HG03378 (cell line): ENCODE results near the gene SLC25A48.
"Not testable (repeated sequence)": the region's sequence is repeated elsewhere in the genome, so short reads cannot be mapped to it uniquely, and the experiment has no call there.

Experiments
- ATAC-seq: cut with Tn5 transposase; IDR thresholded peaks from one replicate; pipeline ENCODE4 v1.9.1; 2021; ENCODE audit warnings: mild to moderate bottlenecking, moderate library complexity; ENCODE audit not compliant: unreplicated experiment

The SLC25A48 gene

DNA sequence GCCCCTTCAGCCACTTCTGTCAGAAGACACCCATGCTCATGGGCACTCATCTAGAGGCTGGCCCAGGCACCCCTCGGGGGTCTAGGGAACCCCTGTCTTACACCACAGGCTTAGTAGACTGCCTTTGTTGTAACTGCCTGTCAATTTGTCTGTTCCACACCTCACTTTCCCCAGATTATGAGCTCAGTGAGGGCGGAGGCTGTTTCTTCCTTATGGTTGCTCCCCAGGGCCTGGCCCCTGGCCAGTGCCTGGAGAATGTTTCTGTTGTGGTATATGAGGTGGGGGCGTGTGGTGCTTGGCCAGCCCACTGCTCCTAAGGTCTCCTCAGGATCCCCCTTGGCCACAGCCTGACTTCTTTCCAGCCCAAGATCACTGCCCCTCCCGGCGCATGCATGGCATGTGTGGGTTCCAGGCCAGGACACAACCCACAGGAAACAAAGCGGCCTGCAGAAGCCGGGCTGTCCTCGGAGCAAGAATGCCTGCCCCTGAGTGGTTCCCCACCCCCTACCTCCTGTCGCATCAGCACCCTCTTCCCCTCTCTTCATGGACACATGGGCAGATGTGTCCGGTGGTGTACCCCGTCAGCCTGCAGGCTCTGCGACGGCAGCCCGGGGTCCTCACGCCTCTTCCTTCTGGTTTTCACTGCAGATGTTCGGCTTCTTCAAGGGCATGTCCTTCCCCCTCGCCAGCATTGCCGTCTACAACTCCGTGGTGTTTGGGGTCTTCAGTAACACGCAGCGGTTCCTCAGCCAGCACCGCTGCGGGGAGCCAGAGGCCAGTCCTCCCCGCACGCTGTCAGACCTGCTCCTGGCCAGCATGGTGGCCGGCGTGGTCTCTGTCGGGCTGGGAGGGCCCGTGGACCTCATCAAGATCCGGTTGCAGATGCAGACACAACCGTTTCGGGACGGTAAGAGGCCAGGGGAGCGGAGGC lies 17.7 kb downstream of the SLC25A48 start:
- no peak for ATAC-seq

GRCh38 chr5:135857630-135858311 lies 23.3 kb downstream of the SLC25A48 start:
- no peak for ATAC-seq

GRCh38 chr5:135859186-135859585 lies 24.7 kb downstream of the SLC25A48 start:
- not testable (repeated sequence) for ATAC-seq

- no peak for ATAC-seq
Measured at GRCh38 chr5:135859641-135860040, 25.2 kb downstream of the SLC25A48 start.

DNA sequence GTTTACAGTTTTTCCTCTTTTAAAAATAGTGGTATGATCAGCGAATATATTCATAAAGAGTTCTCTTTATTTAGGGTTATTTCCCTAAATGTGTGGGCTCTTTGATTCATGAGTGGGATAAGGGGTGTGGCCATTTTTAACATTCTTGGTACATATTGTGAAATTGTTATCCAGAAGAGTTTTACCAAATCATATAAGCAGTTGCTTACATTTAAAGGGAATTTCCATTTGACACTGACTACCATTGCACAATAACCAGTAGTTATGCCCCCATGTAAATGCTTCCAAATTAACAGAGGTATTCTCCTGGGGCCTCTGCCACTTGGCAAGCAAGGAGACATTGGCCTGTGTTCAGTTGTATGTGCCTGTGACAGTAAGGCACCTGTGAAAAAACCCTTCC lies 27.2 kb downstream of the SLC25A48 start:
- no peak for ATAC-seq

- ATAC-seq: no peak
Measured at GRCh38 chr5:135862086-135862485, 27.6 kb downstream of the SLC25A48 start.

DNA sequence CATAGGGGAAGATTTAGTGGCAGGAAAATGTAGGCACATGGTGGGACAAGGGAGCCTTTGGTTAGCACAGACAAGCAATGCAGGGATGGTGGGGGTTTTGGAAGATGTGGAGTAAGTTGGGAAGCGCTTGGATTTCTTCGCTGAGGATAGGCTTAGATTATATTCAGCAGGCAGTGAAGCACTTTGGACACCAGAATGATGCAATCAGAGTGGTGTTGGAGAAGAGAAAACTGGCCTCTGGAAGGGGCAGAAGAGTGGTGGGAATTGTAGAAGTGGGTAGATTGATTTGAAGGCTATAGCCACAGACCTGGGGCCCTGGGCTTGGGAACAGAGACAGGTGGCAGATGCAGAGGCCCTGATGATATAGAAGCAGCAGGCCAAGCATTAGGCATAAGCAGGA lies 28.3 kb downstream of the SLC25A48 start:
- no peak for ATAC-seq

- ATAC-seq: no peak
Measured at GRCh38 chr5:135864503-135865435, 30.3 kb downstream of the SLC25A48 start.

DNA sequence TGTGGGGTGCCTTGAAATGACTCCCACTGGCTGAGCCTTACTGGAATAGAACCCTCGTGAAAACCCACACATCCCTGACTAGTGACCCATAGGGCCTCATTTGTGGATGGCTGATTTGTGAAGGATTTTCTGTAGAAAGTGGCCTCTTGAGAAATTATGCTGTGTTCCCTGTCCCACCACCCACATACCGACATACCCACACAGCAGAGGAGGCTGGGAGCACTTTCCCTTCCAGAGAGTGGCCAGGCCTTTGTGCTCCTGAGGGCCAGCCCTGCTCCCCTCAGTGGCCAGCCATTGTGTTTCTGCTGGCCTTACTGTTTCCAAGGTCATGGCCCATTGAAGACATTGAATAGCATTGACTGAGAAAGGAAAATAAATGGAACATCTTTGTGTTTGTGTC lies 31.6 kb downstream of the SLC25A48 start:
- ATAC-seq: no peak

- ATAC-seq: no peak
Measured at GRCh38 chr5:135867599-135867998, 33.1 kb downstream of the SLC25A48 start.

DNA sequence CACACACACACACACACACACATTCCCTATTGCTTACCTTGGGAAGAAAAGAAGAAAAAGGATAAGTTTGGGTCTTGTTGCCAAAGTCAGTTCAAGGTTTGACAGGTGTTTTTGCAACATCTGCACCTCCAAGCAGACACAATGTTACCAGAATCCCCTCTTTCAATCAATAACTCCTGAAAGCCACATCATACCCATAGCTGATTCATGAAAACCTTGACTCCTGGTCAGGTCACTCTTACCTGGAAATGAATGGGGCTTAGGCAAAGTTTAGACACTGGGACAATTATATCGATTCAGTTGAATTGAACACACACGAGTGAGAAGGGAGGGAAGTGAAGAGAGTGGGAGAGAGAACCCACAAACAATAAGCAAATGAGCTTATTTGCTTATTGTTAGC lies 34.2 kb downstream of the SLC25A48 start:
- ATAC-seq: no peak

GRCh38 chr5:135869276-135869675 lies 34.8 kb downstream of the SLC25A48 start:
- ATAC-seq: no peak

- ATAC-seq: no peak
Measured at GRCh38 chr5:135869935-135870334, 35.5 kb downstream of the SLC25A48 start.

DNA sequence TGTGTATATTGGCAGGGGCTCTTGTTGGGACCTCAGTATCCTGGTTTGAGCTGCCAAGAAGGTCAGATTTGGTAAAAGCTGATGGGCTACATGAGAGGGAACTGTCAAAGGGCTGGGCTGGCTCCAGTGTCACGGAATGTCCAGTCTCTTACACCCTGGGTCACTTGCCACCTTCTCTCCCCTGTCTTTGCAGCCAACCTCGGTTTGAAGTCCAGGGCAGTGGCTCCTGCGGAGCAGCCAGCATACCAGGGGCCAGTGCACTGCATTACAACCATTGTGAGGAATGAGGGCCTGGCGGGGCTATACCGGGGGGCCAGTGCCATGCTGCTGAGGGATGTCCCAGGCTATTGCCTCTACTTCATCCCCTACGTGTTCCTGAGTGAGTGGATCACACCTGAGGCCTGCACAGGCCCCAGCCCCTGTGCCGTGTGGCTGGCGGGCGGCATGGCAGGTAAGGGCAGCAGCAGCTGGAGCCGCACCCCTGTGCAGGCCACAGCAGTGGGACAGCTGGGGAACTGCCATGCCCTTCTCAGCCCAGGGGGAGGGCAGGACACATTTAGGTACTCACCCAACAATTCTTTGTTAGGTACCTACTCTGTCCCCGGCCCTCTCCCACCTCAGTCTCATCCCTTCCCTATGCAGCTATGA lies 36.9 kb downstream of the SLC25A48 start:
- ATAC-seq: no peak

DNA sequence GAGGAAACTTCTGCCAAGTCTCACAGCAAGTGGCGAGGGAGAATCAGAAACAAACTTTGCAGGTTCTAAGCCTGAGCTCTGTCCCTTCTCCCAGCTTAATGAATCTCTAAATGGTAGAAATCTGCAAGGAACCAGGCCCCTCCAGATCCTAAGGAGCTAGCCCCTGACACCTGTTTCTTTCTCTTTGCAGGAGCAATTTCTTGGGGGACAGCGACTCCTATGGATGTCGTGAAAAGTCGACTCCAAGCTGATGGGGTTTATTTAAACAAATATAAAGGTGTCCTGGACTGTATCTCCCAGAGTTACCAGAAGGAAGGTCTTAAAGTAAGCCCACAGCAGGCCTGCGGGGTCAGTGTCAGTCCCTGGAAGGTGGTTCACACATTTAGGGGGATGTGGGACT lies 39.4 kb downstream of the SLC25A48 start:
- ATAC-seq: no peak

DNA sequence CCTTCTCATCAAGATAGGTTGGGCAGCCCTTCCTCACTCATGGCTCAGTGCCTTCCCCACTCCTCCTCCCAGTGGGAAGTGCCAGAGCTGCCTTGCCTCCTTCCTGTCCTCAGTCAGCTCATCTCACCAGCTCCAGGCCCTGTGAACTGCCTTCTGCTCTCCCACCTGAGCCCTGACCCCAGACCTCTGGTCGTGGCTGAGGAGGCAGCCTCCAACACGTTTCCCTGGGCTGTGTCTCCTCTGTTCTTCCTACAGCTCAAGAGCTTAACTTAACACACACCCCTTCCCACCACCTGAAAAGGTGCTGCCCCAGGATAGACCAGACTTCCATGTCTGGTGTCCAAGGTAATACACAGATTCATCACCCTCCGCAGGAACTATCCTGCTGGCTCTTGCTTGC lies 40.0 kb downstream of the SLC25A48 start:
- no peak for ATAC-seq

- no peak for ATAC-seq
Measured at GRCh38 chr5:135875567-135875966, 41.1 kb downstream of the SLC25A48 start.

DNA sequence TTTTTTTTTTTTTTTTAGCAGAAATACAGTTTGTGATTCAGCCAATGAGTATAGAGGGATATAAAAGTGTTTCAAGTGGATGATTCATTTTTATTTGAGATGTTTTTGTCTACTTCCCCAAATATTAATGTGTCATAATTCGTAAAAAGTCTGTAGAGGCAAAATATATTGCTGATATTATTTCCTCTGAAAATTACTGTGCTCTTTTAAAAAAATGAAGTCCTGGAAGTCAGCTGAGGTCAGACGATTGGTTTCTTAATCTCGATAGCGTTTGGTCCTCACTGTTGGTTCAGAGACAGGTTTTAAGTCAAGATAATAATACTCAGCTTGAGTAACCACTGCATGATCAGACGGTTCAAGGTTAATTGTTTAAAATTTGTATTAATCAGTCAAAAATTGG lies 41.7 kb downstream of the SLC25A48 start:
- no peak for ATAC-seq

DNA sequence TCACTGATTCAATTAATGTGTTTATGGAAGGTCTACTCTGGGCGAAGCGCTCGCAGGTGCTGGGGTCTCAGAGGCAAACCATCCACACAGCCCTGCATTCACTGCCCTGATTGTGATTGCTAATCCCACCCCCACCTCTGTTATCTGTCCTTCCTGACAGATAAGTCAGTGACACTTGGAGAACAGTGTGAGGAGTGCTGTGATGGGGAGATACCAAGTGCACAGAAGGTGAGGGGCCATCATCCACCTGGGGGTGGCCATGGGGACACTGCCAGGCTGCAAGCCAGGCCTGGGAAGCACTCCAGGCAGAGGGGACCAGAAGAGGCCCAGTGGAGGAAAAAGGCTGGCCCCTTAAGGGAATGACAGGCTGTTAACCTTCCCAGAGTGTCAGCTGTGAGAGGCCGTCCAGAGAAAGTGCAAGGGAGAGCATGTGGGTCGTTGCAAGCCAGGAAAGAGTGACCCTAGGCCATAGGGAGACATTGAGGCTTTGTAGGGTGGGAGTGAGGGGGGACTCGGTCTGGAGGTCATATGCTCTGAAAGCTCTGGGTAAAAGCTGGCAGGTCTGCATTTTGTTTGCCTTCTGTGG lies 43.2 kb downstream of the SLC25A48 start:
- ATAC-seq: no peak

DNA sequence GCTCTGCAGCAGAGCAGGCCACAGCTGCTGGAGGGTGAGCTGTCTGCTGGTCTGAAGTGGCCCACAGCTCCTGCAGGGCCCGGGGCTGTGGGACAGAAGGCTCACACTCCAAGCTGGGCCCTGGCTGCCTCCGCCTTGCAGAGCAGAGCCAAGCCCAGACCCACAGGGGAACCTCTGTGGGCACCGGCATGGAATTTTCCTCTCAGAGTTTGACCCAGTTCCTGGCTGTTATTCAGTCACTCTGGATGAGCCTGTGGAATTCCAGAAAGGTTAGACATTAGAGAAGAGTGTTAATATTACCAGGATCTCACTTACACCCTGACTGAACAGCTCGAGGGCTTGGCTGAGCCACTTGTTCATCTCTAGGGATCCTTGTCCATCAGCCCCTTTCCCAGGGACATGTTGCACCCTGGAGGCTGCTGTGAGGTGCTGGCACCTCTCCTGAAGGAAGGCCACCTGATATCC lies 43.7 kb downstream of the SLC25A48 start:
- ATAC-seq: no peak
